GM12891 (cell line): ENCODE data around the gene RNF167.
"Not testable (repeated sequence)": the region's sequence is repeated elsewhere in the genome, so short reads cannot be mapped to it uniquely, and the experiment has no call there.

Experiments
- DNase-seq: peaks from one replicate; pipeline ENCODE4 v3.0.0; 2011; ENCODE audit warnings: low spot score; ENCODE audit not compliant: insufficient read length
- FAIRE-seq: peaks from 2 replicates; lab custom pipeline; 2011; peaks lifted over from hg19 to GRCh38; lab: Jason Lieb, UNC
- PAX5 ChIP-seq: IDR thresholded peaks from 2 replicates; pipeline ENCODE4 v1.6.1; 2011; ENCODE audit warnings: low read length, moderate library complexity, mild to moderate bottlenecking; ENCODE audit not compliant: insufficient read depth, severe bottlenecking
- POLR2A ChIP-seq: IDR thresholded peaks from 2 replicates; pipeline ENCODE4 v1.6.1; 2011; ENCODE audit warnings: low read depth, low read length, control low read depth
- POLR2AphosphoS5 ChIP-seq: IDR thresholded peaks from 2 replicates; pipeline ENCODE4 v1.6.1; 2011; ENCODE audit warnings: low read depth, low read length, control low read depth
- POU2F2 ChIP-seq: IDR thresholded peaks from 2 replicates; pipeline ENCODE4 v1.6.1; 2011; ENCODE audit warnings: low read depth, mild to moderate bottlenecking, control low read depth, low read length, moderate library complexity
- SPI1 ChIP-seq: IDR thresholded peaks from 2 replicates; pipeline ENCODE4 v1.6.1; 2011; ENCODE audit warnings: low read depth, low read length, control low read depth
- TAF1 ChIP-seq: IDR thresholded peaks from 2 replicates; pipeline ENCODE4 v1.6.1; 2011; ENCODE audit warnings: low read depth, low read length, control low read depth

Gene RNF167

DNA sequence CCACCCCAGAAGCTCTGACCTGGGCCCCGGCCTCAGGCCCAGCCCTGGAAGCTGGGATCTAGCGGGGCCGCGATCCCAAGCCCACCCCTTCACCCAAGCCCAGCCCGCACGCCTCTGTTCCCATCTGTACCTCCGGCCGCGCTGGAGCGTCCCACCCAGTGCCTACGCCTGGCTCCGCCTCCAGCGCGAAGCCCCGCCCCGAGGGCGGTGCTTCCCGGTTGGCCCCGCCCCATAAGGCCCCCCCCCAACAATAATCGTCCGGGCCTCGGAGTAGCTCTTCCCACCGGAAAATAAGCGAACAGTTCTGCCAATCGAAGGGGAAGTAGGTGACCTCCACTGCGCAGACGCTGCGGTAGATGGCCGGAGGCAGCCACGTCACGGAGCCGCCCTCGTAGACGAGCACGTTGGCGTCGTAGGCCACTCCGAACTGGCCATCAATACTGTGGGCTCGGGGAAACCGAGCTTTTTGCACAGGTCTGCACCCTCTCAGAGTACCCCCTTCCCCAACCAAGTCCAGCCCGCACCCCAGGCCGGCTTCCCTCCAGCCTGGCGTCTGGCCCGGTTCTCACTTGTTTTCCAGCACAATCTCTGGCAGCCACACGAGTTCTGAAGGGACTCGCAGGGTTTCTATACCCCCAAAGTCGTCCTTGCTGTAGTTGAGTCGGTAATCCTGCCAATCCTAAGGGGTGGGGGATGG, 38.3 kb upstream of the RNF167 start:
- no peak for FAIRE-seq
- TF ChIP-seq POU2F2 (no peak), SPI1 (no peak), POLR2A (no peak), PAX5 (no peak)
- peak; percentile 12 for DNase-seq

GRCh38 chr17:4902540-4902939, 37.5 kb upstream of the RNF167 start:
- FAIRE-seq (no peak), DNase-seq (no peak)
- TF ChIP-seq SPI1 (no peak), TAF1 (no peak), POLR2A (no peak), PAX5 (no peak), POLR2AphosphoS5 (no peak), POU2F2 (no peak)

GRCh38 chr17:4903051-4903818, 36.8 kb upstream of the RNF167 start, which contains the start of gene CHRNE:
Gene CHRNE, minus strand, starts transcription at chr17:4903098. Its CDS starts 35 bp downstream, at chr17:4903063.
- FAIRE-seq, result peak; percentile 97
- TF ChIP-seq POLR2AphosphoS5, result no peak
- no peak for TF ChIP-seq SPI1
- no peak for TF ChIP-seq TAF1
- no peak for TF ChIP-seq POLR2A
- no peak for TF ChIP-seq PAX5
- no peak for TF ChIP-seq POU2F2
- DNase-seq, result peak; percentile 16

DNA sequence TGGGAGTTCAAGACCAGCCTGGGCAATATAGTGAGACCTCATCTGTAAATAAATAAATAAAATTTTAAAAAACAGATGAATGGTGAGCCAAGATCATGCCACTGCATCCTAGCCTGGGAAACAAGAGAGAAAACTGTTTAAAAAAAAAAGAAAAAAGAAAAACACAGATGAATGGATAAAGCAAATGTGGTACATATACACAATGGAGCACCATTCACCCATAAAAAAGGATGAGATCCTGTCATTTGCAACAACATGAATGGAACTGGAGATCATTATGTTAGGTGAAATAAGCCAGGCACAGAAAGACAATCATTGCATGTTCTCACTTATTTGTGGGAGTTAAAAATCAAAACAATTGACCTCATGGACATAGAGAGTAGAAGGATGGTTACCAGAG, 33.4 kb upstream of the RNF167 start:
- DNase-seq, FAIRE-seq: not testable (repeated sequence)

DNA sequence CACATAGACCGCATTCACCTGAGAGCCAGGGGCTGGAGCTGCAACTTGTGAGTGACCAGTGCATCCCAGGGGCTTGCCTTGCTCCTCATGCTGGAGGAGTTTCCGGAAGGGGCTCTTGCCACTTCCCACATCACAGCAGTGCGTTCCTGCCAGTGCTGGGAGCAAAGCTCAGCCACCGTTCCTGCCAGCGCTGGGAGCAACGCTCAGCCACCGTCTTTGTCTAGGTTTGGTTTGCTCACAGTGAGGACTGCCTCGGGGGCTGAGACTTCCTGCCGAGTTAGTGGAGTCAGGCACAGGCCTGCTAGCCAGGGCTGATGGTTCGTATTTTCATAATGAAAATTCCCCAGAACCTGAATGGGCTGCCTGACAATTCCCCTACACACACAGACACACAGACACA, 31.8 kb upstream of the RNF167 start:
- no peak for DNase-seq
- FAIRE-seq, result no peak
- TF ChIP-seq SPI1 (no peak), TAF1 (no peak), POU2F2 (no peak), POLR2A (no peak), PAX5 (no peak), POLR2AphosphoS5 (no peak)

DNA sequence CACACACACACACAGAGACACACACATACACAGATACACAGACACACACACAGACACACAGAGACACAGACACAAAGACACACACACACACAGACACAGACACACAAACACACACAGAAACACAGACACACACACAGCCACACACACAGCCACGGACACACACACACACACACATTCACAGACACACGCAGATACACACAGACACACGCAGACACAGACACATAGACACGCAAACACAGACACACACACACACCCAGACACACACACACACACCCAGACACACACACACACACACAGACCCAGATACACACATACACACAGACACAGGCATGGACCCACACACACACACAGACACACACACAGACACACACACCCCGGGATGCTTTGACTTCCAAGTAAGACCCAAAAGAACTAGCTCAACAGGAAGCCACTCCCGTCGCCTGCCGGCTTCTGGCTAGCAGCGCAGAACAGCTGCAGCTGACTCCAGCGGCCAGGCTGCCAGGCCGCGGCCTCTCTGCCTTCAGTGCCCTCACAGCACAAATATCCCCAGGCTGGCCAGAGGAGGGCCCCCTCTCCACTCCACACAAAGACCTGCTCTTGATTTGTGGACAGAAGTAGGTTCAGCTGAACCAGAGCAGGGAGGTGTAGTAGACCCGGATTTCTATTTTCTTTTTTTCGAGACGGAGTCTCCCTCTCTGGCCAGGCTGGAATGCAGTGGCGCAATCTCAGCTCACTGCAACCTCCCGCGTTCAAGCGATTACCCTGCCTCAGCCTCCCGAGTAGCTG, 31.2 kb upstream of the RNF167 start:
- peak; percentile 86 for FAIRE-seq
- TF ChIP-seq SPI1 (no peak), PAX5 (no peak), TAF1 (no peak; the same call in 1 of the 2 replicates), POLR2A (no peak), POLR2AphosphoS5 (no peak), POU2F2 (no peak)
- DNase-seq, result peak; percentile 71

GRCh38 chr17:4913994-4914393, 26.1 kb upstream of the RNF167 start:
- TF ChIP-seq POLR2A, result no peak
- TF ChIP-seq SPI1, result no peak
- no peak for TF ChIP-seq TAF1
- no peak for TF ChIP-seq POU2F2
- no peak for TF ChIP-seq PAX5
- no peak for TF ChIP-seq POLR2AphosphoS5
- FAIRE-seq (no peak), DNase-seq (no peak)

- FAIRE-seq, DNase-seq: not testable (repeated sequence)
These were observed 25.5 kb upstream of the RNF167 start for GRCh38 chr17:4914551-4914950.

DNA sequence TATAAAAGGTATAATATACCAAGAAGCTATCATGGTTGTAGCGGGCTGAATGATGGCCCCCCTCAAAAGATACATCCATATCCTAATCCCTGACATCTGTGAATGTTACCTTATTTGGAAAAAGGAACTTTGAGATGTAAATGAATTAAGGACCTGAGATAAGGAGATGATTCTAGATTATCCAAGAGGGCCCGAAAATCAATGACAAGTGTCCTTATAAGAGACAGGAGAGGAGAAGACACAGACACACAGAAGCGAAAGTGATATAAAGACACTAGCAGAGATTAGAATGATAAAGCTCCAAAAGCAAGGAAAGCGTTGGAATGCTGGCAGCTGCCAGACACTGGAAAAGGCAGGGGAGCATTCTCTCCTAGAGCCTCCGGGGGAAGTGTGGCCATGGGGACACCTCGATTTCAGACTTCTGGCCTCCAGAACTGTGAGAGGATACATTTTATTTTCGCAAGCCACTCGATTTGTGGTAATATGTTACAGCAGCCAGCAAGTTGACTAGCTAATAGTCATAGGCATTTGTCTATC, 20.5 kb upstream of the RNF167 start:
- TF ChIP-seq POLR2A, result no peak
- no peak for TF ChIP-seq TAF1
- TF ChIP-seq POU2F2, result no peak
- no peak for TF ChIP-seq PAX5
- TF ChIP-seq POLR2AphosphoS5, result no peak
- TF ChIP-seq SPI1, result no peak
- no peak for FAIRE-seq

More for the DNA sequence above, 20.5 kb upstream of the RNF167 start:
- no peak for DNase-seq
